ENCODE data around the gene KREMEN1.

KREMEN1 gene

GRCh38 chr22:29043906-29044575 is 28.8 kb upstream of the KREMEN1 start:
- H3K27me3 ChIP-seq: no peaks in the 10 kb centered on the region
- no peak overlapping the region for H3K4me3 ChIP-seq
- no peaks in the 10 kb centered on the region for H3K9me3 ChIP-seq (replicated peaks in 1 of 11)
- TF ChIP-seq Cebpa-rat (IDR thresholded peaks at IDR 0.05): no peak
- no peak overlapping the region for H3K4me2 ChIP-seq
- H4K20me1 ChIP-seq: peaks cover 0 to 37% (median 11%) of the 10 kb centered on the region in 11 experiments; a peak in 11 of 22 replicates
- H3K9ac ChIP-seq: no peak overlapping the region
- H3K4me1 ChIP-seq: peaks cover 0 to 10% (median 8%) of the 10 kb centered on the region in 10 experiments; a peak in 13 of 20 replicates
- H3K27ac ChIP-seq: no peak overlapping the region
- peaks cover 19 to 67% (median 50%) of the 10 kb centered on the region in 11 experiments for H3K36me3 ChIP-seq

GRCh38 chr22:29044657-29045176 is 28.1 kb upstream of the KREMEN1 start:
- Histone ChIP-seq H3K4me3 (no peak overlapping the region), H3K36me3 (peaks cover 26 to 74% (median 57%) of the 10 kb centered on the region in 11 experiments), H3K9ac (no peak overlapping the region), H4K20me1 (peaks cover 0 to 31% (median 8%) of the 10 kb centered on the region in 11 experiments; a peak in 10 of 22 replicates), H3K27ac (no peak overlapping the region), H3K27me3 (no peaks in the 10 kb centered on the region), H3K9me3 (replicated peaks in 1 of 11) (no peaks in the 10 kb centered on the region), H3K4me1 (peaks cover 0 to 10% (median 8%) of the 10 kb centered on the region in 10 experiments; a peak in 13 of 20 replicates), H3K4me2 (no peak overlapping the region)
- TF ChIP-seq Cebpa-rat (IDR thresholded peaks at IDR 0.05): no peak

GRCh38 chr22:29048822-29049654 is 23.8 kb upstream of the KREMEN1 start:
- H3K27ac ChIP-seq: no peak overlapping the region
- H3K4me1 ChIP-seq: no peaks in the 10 kb centered on the region
- H4K20me1 ChIP-seq: peaks cover 0 to 35% (median 0%) of the 10 kb centered on the region in 11 experiments; a peak in 12 of 22 replicates
- TF ChIP-seq Cebpa-rat (IDR thresholded peaks at IDR 0.05): no peak
- H3K4me2 ChIP-seq: no peak overlapping the region
- peaks cover 36 to 75% (median 68%) of the 10 kb centered on the region in 11 experiments for H3K36me3 ChIP-seq
- no peaks in the 10 kb centered on the region for H3K9me3 ChIP-seq (replicated peaks in 1 of 11)
- H3K4me3 ChIP-seq: no peak overlapping the region
- no peaks in the 10 kb centered on the region for H3K27me3 ChIP-seq
- no peak overlapping the region for H3K9ac ChIP-seq

- Histone ChIP-seq H3K27me3 (0 out of 22 replicates have a peak, but pooled peaks cover 0 to 4% (median 0%) of the 10 kb centered on the region in 11 experiments), H3K4me2 (no peak overlapping the region), H3K9me3 (replicated peaks in 1 of 11) (no peaks in the 10 kb centered on the region), H4K20me1 (peaks cover 0 to 40% (median 6%) of the 10 kb centered on the region in 11 experiments; a peak in 13 of 22 replicates), H3K9ac (no peak overlapping the region), H3K4me3 (no peak overlapping the region), H3K36me3 (peaks cover 29 to 68% (median 61%) of the 10 kb centered on the region in 11 experiments), H3K27ac (no peak overlapping the region), H3K4me1 (peaks cover 0 to 5% (median 0%) of the 10 kb centered on the region in 10 experiments; a peak in 5 of 20 replicates)
- no peak for TF ChIP-seq Cebpa-rat (IDR thresholded peaks at IDR 0.05)
These were observed 23.1 kb upstream of the KREMEN1 start for GRCh38 chr22:29049655-29050263.

GRCh38 chr22:29050457-29050856 is 22.4 kb upstream of the KREMEN1 start:
- Histone ChIP-seq H3K4me1 (peaks cover 0 to 12% (median 6%) of the 10 kb centered on the region in 10 experiments; a peak in 15 of 20 replicates), H3K27ac (no peak overlapping the region), H3K9ac (no peak overlapping the region), H4K20me1 (peaks cover 0 to 40% (median 6%) of the 10 kb centered on the region in 11 experiments; a peak in 13 of 22 replicates), H3K4me2 (no peak overlapping the region), H3K9me3 (replicated peaks in 1 of 11) (no peaks in the 10 kb centered on the region), H3K27me3 (0 out of 22 replicates have a peak, but pooled peaks cover 0 to 5% (median 0%) of the 10 kb centered on the region in 11 experiments), H3K4me3 (no peak overlapping the region), H3K36me3 (peaks cover 28 to 61% (median 54%) of the 10 kb centered on the region in 11 experiments)
- TF ChIP-seq Cebpa-rat (IDR thresholded peaks at IDR 0.05): no peak

GRCh38 chr22:29053048-29053702 is 19.7 kb upstream of the KREMEN1 start:
- Histone ChIP-seq H3K36me3 (peaks cover 21 to 34% (median 31%) of the 10 kb centered on the region in 11 experiments), H4K20me1 (peaks cover 0 to 36% (median 6%) of the 10 kb centered on the region in 11 experiments; a peak in 13 of 22 replicates), H3K9ac (no peak overlapping the region), H3K27me3 (0 out of 22 replicates have a peak, but pooled peaks cover 0 to 5% (median 0%) of the 10 kb centered on the region in 11 experiments), H3K9me3 (replicated peaks in 1 of 11) (no peaks in the 10 kb centered on the region), H3K4me1 (peaks cover 0 to 19% (median 12%) of the 10 kb centered on the region in 10 experiments; a peak in 15 of 20 replicates), H3K27ac (no peak overlapping the region), H3K4me2 (no peak overlapping the region), H3K4me3 (no peak overlapping the region)
- TF ChIP-seq Cebpa-rat (IDR thresholded peaks at IDR 0.05): no peak

- peaks cover 0 to 19% (median 12%) of the 10 kb centered on the region in 10 experiments; a peak in 15 of 20 replicates for H3K4me1 ChIP-seq
- H3K4me2 ChIP-seq: no peak overlapping the region
- H3K9me3 ChIP-seq (replicated peaks in 1 of 11): no peaks in the 10 kb centered on the region
- no peak overlapping the region for H3K4me3 ChIP-seq
- H3K27ac ChIP-seq: no peak overlapping the region
- H3K36me3 ChIP-seq: peaks cover 13 to 22% (median 19%) of the 10 kb centered on the region in 11 experiments; a peak in 20 of 22 replicates
- peaks cover 0 to 32% (median 6%) of the 10 kb centered on the region in 11 experiments; a peak in 13 of 22 replicates for H4K20me1 ChIP-seq
- H3K9ac ChIP-seq: no peak overlapping the region
- TF ChIP-seq Cebpa-rat (IDR thresholded peaks at IDR 0.05): no peak
- 0 out of 22 replicates have a peak, but pooled peaks cover 0 to 5% (median 0%) of the 10 kb centered on the region in 11 experiments for H3K27me3 ChIP-seq
These were observed 18.5 kb upstream of the KREMEN1 start for GRCh38 chr22:29054251-29054767.

All from BLaER1 treated with 17β-estradiol and CSF1 and Interleukin-3, amounts not matched to agents 10 nM and 100 nM (cell line).